Astrocyte (in vitro differentiated cells and primary cell): ENCODE results near the gene TMPO. TPM values are rescaled to one million over a fixed set of nuclear protein-coding genes. Genes with fewer than 3 reads are reported as not detected.
A peak's percentile ranks its signal among the peaks of the same experiment; 100 is the strongest.

ENCODE experiments used
- DNase-seq: peaks from one replicate; pipeline ENCODE4 v3.0.0-alpha.2; 2010; ENCODE audit warnings: low read depth
- FAIRE-seq: peaks from 2 replicates; lab custom pipeline; 2011; peaks lifted over from hg19 to GRCh38; lab: Jason Lieb, UNC
- H2AFZ ChIP-seq: 2 replicates; pipeline ENCODE4 v1.6.0; 2012; ENCODE audit warnings: low read depth, low read length, inconsistent platforms
- H3K27ac ChIP-seq: 2 replicates; pipeline ENCODE4 v1.5.1; 2011; ENCODE audit warnings: low read depth, low read length, inconsistent platforms
- H3K27me3 ChIP-seq: 2 replicates; pipeline ENCODE4 v1.6.0; 2011; ENCODE audit warnings: low read length, inconsistent platforms; ENCODE audit not compliant: insufficient read depth
- H3K36me3 ChIP-seq: 2 replicates; pipeline ENCODE4 v1.5.1; 2011; ENCODE audit warnings: low read length, inconsistent platforms; ENCODE audit not compliant: insufficient read depth
- H3K4me1 ChIP-seq: 2 replicates; pipeline ENCODE4 v1.5.1; 2011; ENCODE audit warnings: low read length, inconsistent platforms; ENCODE audit not compliant: insufficient read depth
- H3K4me2 ChIP-seq: 2 replicates; pipeline ENCODE4 v1.6.0; 2012; ENCODE audit warnings: low read length, inconsistent platforms
- H3K4me3 ChIP-seq: 2 replicates; pipeline ENCODE4 v1.5.1; 2011; ENCODE audit warnings: low read depth, mild to moderate bottlenecking, low read length, inconsistent platforms; ENCODE audit not compliant: insufficient read depth
- H3K79me2 ChIP-seq: 2 replicates; pipeline ENCODE4 v1.6.0; 2012; ENCODE audit warnings: mild to moderate bottlenecking, low read length, inconsistent platforms; ENCODE audit not compliant: insufficient read depth
- H3K9ac ChIP-seq: 2 replicates; pipeline ENCODE4 v1.6.0; 2012; ENCODE audit warnings: mild to moderate bottlenecking, low read length, inconsistent platforms
- H3K9me3 ChIP-seq: 2 replicates; pipeline ENCODE4 v1.5.1; 2012; ENCODE audit warnings: low read depth, mild to moderate bottlenecking, low read length, inconsistent platforms; ENCODE audit not compliant: insufficient read depth
- H4K20me1 ChIP-seq: 2 replicates; pipeline ENCODE4 v1.6.0; 2012; ENCODE audit warnings: low read length, inconsistent platforms; ENCODE audit not compliant: insufficient read depth
- H3K27ac Mint-ChIP-seq: one replicate; pipeline ENCODE4 v1.8.0; 2021; ENCODE audit warnings: mild to moderate bottlenecking, mixed read lengths; ENCODE audit not compliant: unreplicated experiment
- H3K27me3 Mint-ChIP-seq: one replicate; pipeline ENCODE4 v1.8.0; 2021; ENCODE audit warnings: low read depth, mixed read lengths; ENCODE audit not compliant: unreplicated experiment
- H3K36me3 Mint-ChIP-seq: one replicate; pipeline ENCODE4 v1.8.0; 2021; ENCODE audit warnings: low read depth, mixed read lengths; ENCODE audit not compliant: unreplicated experiment
- H3K4me1 Mint-ChIP-seq: one replicate; pipeline ENCODE4 v1.8.0; 2021; ENCODE audit warnings: low read depth, mixed read lengths; ENCODE audit not compliant: unreplicated experiment
- H3K4me3 Mint-ChIP-seq: one replicate; pipeline ENCODE4 v1.8.0; 2021; ENCODE audit warnings: mild to moderate bottlenecking, moderate library complexity, mixed read lengths; ENCODE audit not compliant: unreplicated experiment
- H3K9me3 Mint-ChIP-seq: one replicate; pipeline ENCODE4 v1.8.0; 2021; ENCODE audit warnings: mild to moderate bottlenecking, mixed read lengths; ENCODE audit not compliant: unreplicated experiment
- CTCF ChIP-seq: IDR thresholded peaks from 2 replicates; pipeline ENCODE4 v1.5.1; 2011; ENCODE audit warnings: low read depth, mild to moderate bottlenecking, inconsistent platforms, low read length, moderate library complexity; ENCODE audit not compliant: insufficient read depth
- EZH2 ChIP-seq: IDR thresholded peaks from 2 replicates; pipeline ENCODE4 v1.6.1; 2012; ENCODE audit warnings: mild to moderate bottlenecking, low read length, inconsistent platforms; ENCODE audit not compliant: insufficient read depth
- total RNA-seq: library from RNA; stranded (reverse); gene quantifications from 2 replicates; pipeline ENCODE4 v1.2.1, GENCODE V29; 2021

TMPO gene
- total RNA-seq, 1 donor from 2014 or later, result 39.2 TPM

GRCh38 chr12:98530068-98530467 lies 14.7 kb downstream of the TMPO start:
- no peak overlapping the region for H3K4me3 Mint-ChIP-seq
- TF ChIP-seq CTCF (no peak), EZH2 (no peak)
- Histone ChIP-seq H4K20me1 (no peaks in the 10 kb centered on the region), H3K27me3 (no peaks in the 10 kb centered on the region), H3K4me1 (no peaks in the 10 kb centered on the region), H2AFZ (no peak overlapping the region), H3K79me2 (peaks cover 72% of the 10 kb centered on the region), H3K9ac (no peak overlapping the region), H3K9me3 (no peaks in the 10 kb centered on the region), H3K27ac (no peak overlapping the region), H3K36me3 (peaks cover 15% of the 10 kb centered on the region), H3K4me2 (no peak overlapping the region), H3K4me3 (no peak overlapping the region)
- no peaks in the 10 kb centered on the region for H3K36me3 Mint-ChIP-seq
- no peaks in the 10 kb centered on the region for H3K9me3 Mint-ChIP-seq
- DNase-seq (no peak), FAIRE-seq (no peak)
- peaks cover 6% of the 10 kb centered on the region for H3K4me1 Mint-ChIP-seq
- no peaks in the 10 kb centered on the region for H3K27me3 Mint-ChIP-seq
- no peak overlapping the region for H3K27ac Mint-ChIP-seq

GRCh38 chr12:98532687-98533304 lies 17.4 kb downstream of the TMPO start:
- H4K20me1 ChIP-seq, result no peaks in the 10 kb centered on the region
- FAIRE-seq (no peak), DNase-seq (no peak)
- no peaks in the 10 kb centered on the region for H3K9me3 ChIP-seq
- Mint-ChIP-seq H3K27ac (peak overlapping the region; percentile 13), H3K36me3 (no peaks in the 10 kb centered on the region), H3K9me3 (no peaks in the 10 kb centered on the region), H3K4me1 (peaks cover 6% of the 10 kb centered on the region), H3K4me3 (peak overlapping the region; percentile 34), H3K27me3 (no peaks in the 10 kb centered on the region)
- H3K4me2 ChIP-seq, result no peak overlapping the region
- no peak overlapping the region for H3K27ac ChIP-seq
- TF ChIP-seq EZH2 (no peak), CTCF (peak; percentile 71)
- no peak overlapping the region for H2AFZ ChIP-seq
- H3K79me2 ChIP-seq, result peaks cover 55% of the 10 kb centered on the region
- H3K4me1 ChIP-seq, result no peaks in the 10 kb centered on the region
- peaks cover 17% of the 10 kb centered on the region for H3K36me3 ChIP-seq
- no peaks in the 10 kb centered on the region for H3K27me3 ChIP-seq
- H3K4me3 ChIP-seq, result no peak overlapping the region
- no peak overlapping the region for H3K9ac ChIP-seq

- no peaks in the 10 kb centered on the region for H3K9me3 Mint-ChIP-seq
- peaks cover 48% of the 10 kb centered on the region for H3K79me2 ChIP-seq
- peak overlapping the region; percentile 13 for H3K27ac Mint-ChIP-seq
- no peak overlapping the region for H3K4me3 ChIP-seq
- H3K27ac ChIP-seq, result no peak overlapping the region
- H3K9me3 ChIP-seq, result no peaks in the 10 kb centered on the region
- no peaks in the 10 kb centered on the region for H4K20me1 ChIP-seq
- H3K4me1 ChIP-seq, result no peaks in the 10 kb centered on the region
- H3K27me3 ChIP-seq, result no peaks in the 10 kb centered on the region
- TF ChIP-seq CTCF (no peak), EZH2 (no peak)
- peaks cover 6% of the 10 kb centered on the region for H3K4me1 Mint-ChIP-seq
- no peak for FAIRE-seq
- no peaks in the 10 kb centered on the region for H3K27me3 Mint-ChIP-seq
- peaks cover 20% of the 10 kb centered on the region for H3K36me3 ChIP-seq
- DNase-seq, result no peak
- no peak overlapping the region for H2AFZ ChIP-seq
- no peak overlapping the region for H3K9ac ChIP-seq
- no peak overlapping the region for H3K4me2 ChIP-seq
- no peaks in the 10 kb centered on the region for H3K36me3 Mint-ChIP-seq
- H3K4me3 Mint-ChIP-seq, result no peak overlapping the region
These were observed 18.4 kb downstream of the TMPO start for GRCh38 chr12:98533723-98534251.
